Epithelial cell of proximal tubule (primary cell): ENCODE data around the gene ACTL6B. TPM values are rescaled to one million over a fixed set of nuclear protein-coding genes. Genes with fewer than 3 reads are reported as not detected.

Experiments
- DNase-seq: peaks from one replicate; pipeline ENCODE4 v3.0.0-alpha.2; 2011; ENCODE audit warnings: low read depth
- H3K4me3 ChIP-seq: 2 replicates; pipeline ENCODE4 v1.5.1; 2011; ENCODE audit warnings: low read depth, mild to moderate bottlenecking, low read length
- CTCF ChIP-seq: conservative IDR thresholded peaks from 2 replicates; pipeline ENCODE4 v1.5.1; 2012; ENCODE audit warnings: low read depth, mild to moderate bottlenecking, low read length
- total RNA-seq: library from RNA; depleted of rRNA; stranded (reverse); fragments of >200 nt; gene quantifications from 2 replicates; pipeline ENCODE4 v1.2.3, GENCODE V29; 2015

The ACTL6B gene
- total RNA-seq, 1 donor from 2014 or later, result not detected

DNA sequence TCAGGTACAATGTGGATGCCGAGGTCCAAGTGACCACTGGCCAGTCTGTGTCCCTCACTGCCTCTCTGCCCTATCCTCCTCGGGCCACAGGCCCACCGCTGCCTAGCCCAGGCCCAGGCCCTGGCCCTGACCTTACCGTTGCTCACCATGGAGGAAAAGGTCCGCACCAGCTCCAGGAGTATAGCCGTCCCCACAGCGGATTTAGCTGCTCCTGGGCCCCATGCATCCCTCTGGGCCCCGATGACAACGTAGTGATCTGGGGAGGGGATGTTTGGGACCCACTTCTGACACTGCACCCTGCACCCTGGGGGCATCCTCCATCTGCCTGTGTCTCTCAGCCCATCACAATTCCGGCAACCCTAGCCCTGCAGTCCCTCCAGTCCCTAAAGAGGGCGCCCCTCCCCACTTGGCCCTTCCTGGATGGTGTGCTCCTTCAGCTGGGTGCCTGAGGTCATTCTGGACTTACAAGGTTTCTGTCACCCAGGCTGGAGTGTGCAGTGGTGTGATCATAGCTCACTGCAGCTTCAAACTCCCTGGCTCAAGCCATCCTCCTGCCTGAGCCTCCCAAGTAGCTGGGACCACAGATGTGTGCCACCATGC is 27.0 kb downstream of the ACTL6B start:
- TF ChIP-seq CTCF, result peak; percentile 45
- no peak overlapping the region for H3K4me3 ChIP-seq
- no peak for DNase-seq

- no peak for TF ChIP-seq CTCF
- DNase-seq, result no peak
- no peak overlapping the region for H3K4me3 ChIP-seq
Observed at GRCh38 chr7:100627238-100627549, 29.1 kb downstream of the ACTL6B start.

DNA sequence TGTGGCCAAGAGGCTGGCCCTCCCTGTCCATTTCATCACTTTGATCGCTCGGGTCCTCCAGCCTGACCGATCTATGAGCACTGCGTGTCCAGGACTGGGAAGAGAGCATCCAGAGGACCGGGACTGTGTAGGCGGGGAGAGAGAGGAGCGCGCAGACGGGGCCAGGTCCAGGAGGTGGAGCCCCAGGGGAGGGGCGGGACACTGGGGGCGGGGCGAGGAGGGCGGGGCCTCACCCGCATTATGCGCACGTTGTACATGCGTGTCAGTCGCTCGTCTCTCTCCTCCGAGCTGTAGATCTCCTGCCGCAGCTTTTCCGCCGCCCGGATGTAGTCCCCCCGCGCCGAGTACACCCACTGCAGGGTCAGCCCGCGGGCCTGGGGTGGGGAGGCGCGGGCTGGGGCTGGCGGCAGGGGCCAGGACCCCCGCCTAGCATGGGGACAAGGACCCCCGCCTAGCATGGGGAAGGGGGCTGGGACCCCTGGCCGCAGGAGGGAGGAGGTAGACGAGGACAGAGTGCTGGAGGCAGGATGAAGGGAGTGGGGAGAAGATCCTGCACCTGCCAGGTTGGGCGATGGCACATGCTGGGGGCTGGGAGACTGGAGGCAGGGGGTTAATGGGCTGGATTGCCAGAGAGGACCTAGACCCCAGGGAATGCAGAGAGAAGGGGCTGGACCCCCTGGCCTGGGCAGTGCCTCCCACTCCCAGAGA is 29.6 kb downstream of the ACTL6B start:
- TF ChIP-seq CTCF, result no peak
- H3K4me3 ChIP-seq, result peak overlapping the region; percentile 37
- DNase-seq, result no peak

- TF ChIP-seq CTCF, result no peak
- no peak for DNase-seq
- no peak overlapping the region for H3K4me3 ChIP-seq
Observed at GRCh38 chr7:100626055-100626454, 30.2 kb downstream of the ACTL6B start.

DNA sequence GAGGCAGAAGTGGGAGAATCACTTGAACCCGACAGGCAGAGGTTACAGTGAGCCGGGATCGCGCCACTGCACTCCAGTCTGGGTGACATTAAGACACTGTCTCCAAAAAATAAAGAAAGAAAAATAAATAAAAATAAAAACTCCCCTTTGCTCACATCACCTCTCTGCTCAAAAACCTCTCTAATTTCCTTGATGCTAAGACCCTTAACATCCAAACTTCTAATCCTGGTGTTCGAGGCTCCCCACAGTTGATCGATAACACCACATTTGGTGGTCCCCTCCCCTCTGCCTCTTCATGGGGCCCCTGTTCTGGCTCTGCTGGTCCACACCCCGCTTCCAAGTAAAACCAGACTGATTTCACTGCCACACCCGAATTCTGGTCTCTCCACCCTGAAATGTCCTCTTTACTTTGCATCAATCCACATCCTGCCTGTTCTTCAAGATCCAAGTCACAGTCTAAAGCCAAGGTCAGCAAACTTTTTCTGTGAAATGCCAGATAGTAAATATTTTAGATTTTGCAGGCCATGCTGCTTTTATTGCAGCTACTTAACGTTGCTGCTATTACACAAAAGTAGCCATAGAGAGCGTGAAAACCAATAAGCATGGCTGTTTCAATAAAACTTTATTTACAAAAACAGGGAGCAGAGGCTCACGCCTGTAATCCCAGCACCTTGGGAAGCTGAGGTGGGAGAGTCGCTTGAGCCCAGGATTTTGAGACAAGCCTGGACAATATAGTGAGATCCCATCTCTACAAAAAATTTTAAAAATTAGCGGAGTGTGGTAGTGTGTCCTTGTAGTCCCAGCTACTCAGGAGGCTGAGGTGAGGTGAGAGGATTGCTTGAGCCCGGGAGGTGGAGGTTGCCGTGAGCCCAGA is 32.1 kb downstream of the ACTL6B start:
- no peak overlapping the region for H3K4me3 ChIP-seq
- TF ChIP-seq CTCF, result no peak
- no peak for DNase-seq

- H3K4me3 ChIP-seq, result no peak overlapping the region
- no peak for DNase-seq
- no peak for TF ChIP-seq CTCF
Observed at GRCh38 chr7:100621554-100621953, 34.7 kb downstream of the ACTL6B start.

DNA sequence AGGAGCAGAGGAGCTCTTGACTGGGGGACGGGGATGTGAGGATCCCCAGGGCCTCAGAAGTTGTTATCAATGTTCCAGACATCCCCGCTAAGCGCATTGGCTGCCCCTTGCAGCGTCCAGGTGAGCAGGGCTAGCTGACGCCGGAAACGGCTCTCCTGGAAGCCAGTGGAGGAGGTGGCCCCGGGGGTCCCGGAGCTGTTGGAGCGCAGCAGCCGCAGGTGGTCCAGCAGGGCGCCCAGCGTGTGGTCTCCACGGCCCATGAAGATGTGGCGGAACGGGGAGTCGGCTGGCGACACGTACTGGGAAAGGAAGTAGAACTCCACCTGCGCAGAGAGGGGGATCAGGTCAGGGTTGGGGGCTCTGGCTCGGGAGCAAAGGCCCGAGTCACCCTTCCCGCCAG is 35.4 kb downstream of the ACTL6B start:
- TF ChIP-seq CTCF, result no peak
- no peak for DNase-seq
- no peak overlapping the region for H3K4me3 ChIP-seq
